Stomach smooth muscle (tissue), 2 donors: ENCODE results near the gene FERMT3.
"Not testable (repeated sequence)": the region's sequence is repeated elsewhere in the genome, so short reads cannot be mapped to it uniquely, and the experiment has no call there.

Experiments used
- H3K27ac ChIP-seq: one replicate; pipeline ENCODE4 v1.7.0; 2013; ENCODE audit warnings: mild to moderate bottlenecking, low read length, inconsistent platforms
- H3K27me3 ChIP-seq, 2 donors: one replicate each; pipeline ENCODE4 v1.7.0; 2013; ENCODE audit warnings: low read length in 2 of 2; ENCODE audit not compliant: insufficient read depth in 2 of 2, control insufficient read depth in 1 of 2
- H3K36me3 ChIP-seq, 2 donors: one replicate each; pipeline ENCODE4 v1.7.0; 2013; ENCODE audit warnings: low read length in 2 of 2; ENCODE audit not compliant: control insufficient read depth in 2 of 2, insufficient read depth in 2 of 2
- H3K4me1 ChIP-seq: one replicate; pipeline ENCODE4 v1.7.0; 2013; ENCODE audit warnings: low read length; ENCODE audit not compliant: control insufficient read depth, insufficient read depth
- H3K4me3 ChIP-seq, 2 donors: one replicate each; pipeline ENCODE4 v1.7.0; 2013; ENCODE audit warnings: low read length in 2 of 2
- H3K9ac ChIP-seq, 2 donors: one replicate each; pipeline ENCODE4 v1.7.0; 2013; ENCODE audit warnings: low read length in 2 of 2, mild to moderate bottlenecking in 1 of 2
- H3K9me3 ChIP-seq, 2 donors: one replicate each; pipeline ENCODE4 v1.7.0; 2013; ENCODE audit warnings: low read length in 2 of 2; ENCODE audit not compliant: control insufficient read depth in 2 of 2
- donor health status: healthy.
- donor health status: Pancreatic carcinoma.

Gene FERMT3

GRCh38 chr11:64206457-64207255 is at the start of gene FERMT3:
FERMT3 (plus strand) TSS chr11:64206721; CDS start chr11:64207365, 644 bp downstream.
- Histone ChIP-seq H3K4me1 (peaks cover 24% of the 10 kb centered on the region), H3K9me3 (no peaks in the 10 kb centered on the region), H3K27ac (peak within 1 kb of the TSS; percentile 64), H3K4me3 (peak within 1 kb of the TSS; percentile 4 to 54), H3K36me3 (peaks cover 22 to 30% of the 10 kb centered on the region in 2 donors), H3K27me3 (no peaks in the 10 kb centered on the region), H3K9ac (peak within 1 kb of the TSS; percentile 31 to 51)

- Histone ChIP-seq H3K27me3 (no peaks in the 10 kb centered on the region), H3K4me1 (peaks cover 6% of the 10 kb centered on the region), H3K36me3 (no peaks in the 10 kb centered on the region), H3K9me3 (no peaks in the 10 kb centered on the region), H3K4me3 (no peak overlapping the region), H3K27ac (no peak overlapping the region), H3K9ac (no peak overlapping the region)
Observed at GRCh38 chr11:64157631-64158394, 48.7 kb upstream of the FERMT3 start.

- peaks cover 11% of the 10 kb centered on the region for H3K4me1 ChIP-seq
- no peaks in the 10 kb centered on the region for H3K27me3 ChIP-seq
- H3K9me3 ChIP-seq: no peaks in the 10 kb centered on the region
- H3K4me3 ChIP-seq: no peak overlapping the region
- H3K36me3 ChIP-seq: no peaks in the 10 kb centered on the region
- H3K27ac ChIP-seq: no peak overlapping the region
- no peak overlapping the region for H3K9ac ChIP-seq
Observed at GRCh38 chr11:64161037-64161436, 45.5 kb upstream of the FERMT3 start.

GRCh38 chr11:64162769-64163168 is 43.8 kb upstream of the FERMT3 start:
- H3K9me3 ChIP-seq, H3K36me3 ChIP-seq, H3K27ac ChIP-seq, H3K27me3 ChIP-seq, H3K4me3 ChIP-seq, H3K9ac ChIP-seq: not testable (repeated sequence)
- peaks cover 16% of the 10 kb centered on the region for H3K4me1 ChIP-seq

- H3K36me3 ChIP-seq: no peaks in the 10 kb centered on the region
- H3K4me1 ChIP-seq: peaks cover 16% of the 10 kb centered on the region
- no peak overlapping the region for H3K4me3 ChIP-seq
- no peaks in the 10 kb centered on the region for H3K27me3 ChIP-seq
- H3K9me3 ChIP-seq: no peaks in the 10 kb centered on the region
- H3K9ac ChIP-seq: no peak overlapping the region
- no peak overlapping the region for H3K27ac ChIP-seq
Observed at GRCh38 chr11:64163951-64164350, 42.6 kb upstream of the FERMT3 start.

- H3K27me3 ChIP-seq: no peaks in the 10 kb centered on the region
Observed at GRCh38 chr11:64164392-64165312, 41.9 kb upstream of the FERMT3 start.

GRCh38 chr11:64165481-64165841 is 41.1 kb upstream of the FERMT3 start:
- Histone ChIP-seq H3K27ac (peak overlapping the region; percentile 11), H3K36me3 (no peaks in the 10 kb centered on the region), H3K4me1 (peaks cover 16% of the 10 kb centered on the region), H3K9me3 (no peaks in the 10 kb centered on the region), H3K27me3 (no peaks in the 10 kb centered on the region), H3K9ac (peak overlapping the region in 1 of 2 donors; percentile 71), H3K4me3 (peak overlapping the region; percentile 52 to 80)

More at GRCh38 chr11:64164392-64165312, 41.9 kb upstream of the FERMT3 start:
- peak overlapping the region; percentile 11 for H3K27ac ChIP-seq
- H3K4me3 ChIP-seq: peak overlapping the region; percentile 52 to 80
- H3K4me1 ChIP-seq: peaks cover 16% of the 10 kb centered on the region
- peak overlapping the region; percentile 29 to 71 for H3K9ac ChIP-seq
- H3K9me3 ChIP-seq: no peaks in the 10 kb centered on the region
- H3K36me3 ChIP-seq: no peaks in the 10 kb centered on the region

GRCh38 chr11:64165842-64166635 is 40.5 kb upstream of the FERMT3 start, which contains the start of gene MACROD1:
MACROD1 (minus strand) TSS chr11:64166113; CDS start chr11:64165994, 119 bp downstream.
- Histone ChIP-seq H3K27ac (peak within 1 kb of the TSS; percentile 11), H3K4me3 (peak within 1 kb of the TSS; percentile 52 to 80), H3K4me1 (peaks cover 16% of the 10 kb centered on the region), H3K9me3 (no peaks in the 10 kb centered on the region), H3K27me3 (no peaks in the 10 kb centered on the region), H3K9ac (peak within 1 kb of the TSS; percentile 62 to 71), H3K36me3 (no peaks in the 10 kb centered on the region)

- H3K36me3 ChIP-seq: peaks cover 0 to 2% of the 10 kb centered on the region in 2 donors
- H3K9me3 ChIP-seq: no peaks in the 10 kb centered on the region
- no peak overlapping the region for H3K4me3 ChIP-seq
- no peaks in the 10 kb centered on the region for H3K27me3 ChIP-seq
- peaks cover 7% of the 10 kb centered on the region for H3K4me1 ChIP-seq
- H3K27ac ChIP-seq: no peak overlapping the region
- no peak overlapping the region for H3K9ac ChIP-seq
Observed at GRCh38 chr11:64170419-64170818, 36.1 kb upstream of the FERMT3 start.
